ENCODE results near the gene DERL3.

DERL3 gene

GRCh38 chr22:23812378-23812777 is 26.4 kb downstream of the DERL3 start:
- no peaks in the 10 kb centered on the region for H3K4me1 ChIP-seq (ENCODE audit: low read depth, poor library complexity, severe bottlenecking)
- no peak overlapping the region for H3K27ac ChIP-seq
- no peak for TF ChIP-seq CTCF (conservative IDR thresholded peaks at IDR 0.05; ENCODE audit: low read depth, low read length)
- no peak overlapping the region for H3K4me3 ChIP-seq (IDR thresholded peaks at IDR 0.05; ENCODE audit: insufficient read depth, low read depth, low read length)
- H3K36me3 ChIP-seq (ENCODE audit: insufficient read depth): no peaks in the 10 kb centered on the region
- no peak overlapping the region for H3K9ac ChIP-seq
- H3K27me3 ChIP-seq (ENCODE audit: insufficient read depth, low read depth): no peaks in the 10 kb centered on the region
- H3K79me2 ChIP-seq (ENCODE audit: insufficient read depth, low read depth): no peaks in the 10 kb centered on the region
- no peak overlapping the region for H2AFZ ChIP-seq (ENCODE audit: low read depth)
- H4K20me1 ChIP-seq (ENCODE audit: insufficient read depth): no peaks in the 10 kb centered on the region
- H3K4me2 ChIP-seq: no peak overlapping the region

- Histone ChIP-seq H2AFZ (ENCODE audit: low read depth) (no peak overlapping the region), H3K4me2 (no peak overlapping the region), H4K20me1 (ENCODE audit: insufficient read depth) (no peaks in the 10 kb centered on the region), H3K27ac (no peak overlapping the region), H3K9ac (no peak overlapping the region), H3K4me1 (ENCODE audit: low read depth, poor library complexity, severe bottlenecking) (peaks cover 11% of the 10 kb centered on the region), H3K36me3 (ENCODE audit: insufficient read depth) (no peaks in the 10 kb centered on the region), H3K79me2 (ENCODE audit: insufficient read depth, low read depth) (no peaks in the 10 kb centered on the region), H3K4me3 (IDR thresholded peaks at IDR 0.05; ENCODE audit: insufficient read depth, low read depth, low read length) (no peak overlapping the region), H3K27me3 (ENCODE audit: insufficient read depth, low read depth) (no peaks in the 10 kb centered on the region)
- no peak for TF ChIP-seq CTCF (conservative IDR thresholded peaks at IDR 0.05; ENCODE audit: low read depth, low read length)
Measured at GRCh38 chr22:23806837-23807236, 32.0 kb downstream of the DERL3 start.

GRCh38 chr22:23804781-23805291 is 34.0 kb downstream of the DERL3 start:
- H3K9ac ChIP-seq: no peak overlapping the region
- H3K79me2 ChIP-seq (ENCODE audit: insufficient read depth, low read depth): no peaks in the 10 kb centered on the region
- no peak overlapping the region for H3K4me3 ChIP-seq (IDR thresholded peaks at IDR 0.05; ENCODE audit: insufficient read depth, low read depth, low read length)
- H3K27ac ChIP-seq: no peak overlapping the region
- H3K4me2 ChIP-seq: no peak overlapping the region
- peaks cover 11% of the 10 kb centered on the region for H3K4me1 ChIP-seq (ENCODE audit: low read depth, poor library complexity, severe bottlenecking)
- no peaks in the 10 kb centered on the region for H3K36me3 ChIP-seq (ENCODE audit: insufficient read depth)
- no peaks in the 10 kb centered on the region for H4K20me1 ChIP-seq (ENCODE audit: insufficient read depth)
- no peaks in the 10 kb centered on the region for H3K27me3 ChIP-seq (ENCODE audit: insufficient read depth, low read depth)
- H2AFZ ChIP-seq (ENCODE audit: low read depth): no peak overlapping the region
- no peak for TF ChIP-seq CTCF (conservative IDR thresholded peaks at IDR 0.05; ENCODE audit: low read depth, low read length)

- no peak overlapping the region for H3K9ac ChIP-seq
- H4K20me1 ChIP-seq (ENCODE audit: insufficient read depth): no peaks in the 10 kb centered on the region
- no peak overlapping the region for H3K4me3 ChIP-seq (IDR thresholded peaks at IDR 0.05; ENCODE audit: insufficient read depth, low read depth, low read length)
- no peak overlapping the region for H3K4me2 ChIP-seq
- H3K36me3 ChIP-seq (ENCODE audit: insufficient read depth): no peaks in the 10 kb centered on the region
- H3K4me1 ChIP-seq (ENCODE audit: low read depth, poor library complexity, severe bottlenecking): peaks cover 11% of the 10 kb centered on the region
- no peaks in the 10 kb centered on the region for H3K27me3 ChIP-seq (ENCODE audit: insufficient read depth, low read depth)
- no peaks in the 10 kb centered on the region for H3K79me2 ChIP-seq (ENCODE audit: insufficient read depth, low read depth)
- no peak overlapping the region for H2AFZ ChIP-seq (ENCODE audit: low read depth)
- no peak for TF ChIP-seq CTCF (conservative IDR thresholded peaks at IDR 0.05; ENCODE audit: low read depth, low read length)
- no peak overlapping the region for H3K27ac ChIP-seq
Measured at GRCh38 chr22:23803001-23803819, 35.6 kb downstream of the DERL3 start.

Measured in KMS-11 (cell line).